ENCODE data around the gene ADIRF.

ADIRF gene

DNA sequence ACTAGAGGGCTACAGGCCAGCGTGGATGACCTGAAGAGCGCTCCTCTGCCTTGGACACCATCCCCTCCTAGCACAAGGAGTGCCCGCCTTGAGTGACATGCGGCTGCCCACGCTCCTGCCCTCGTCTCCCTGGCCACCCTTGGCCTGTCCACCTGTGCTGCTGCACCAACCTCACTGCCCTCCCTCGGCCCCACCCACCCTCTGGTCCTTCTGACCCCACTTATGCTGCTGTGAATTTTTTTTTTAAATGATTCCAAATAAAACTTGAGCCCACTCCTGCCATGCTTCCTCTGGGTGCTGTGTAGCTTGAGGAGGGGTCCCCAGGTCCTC, 5.3 kb upstream of the ADIRF start:
- Histone ChIP-seq H3K36me3 (ENCODE audit: insufficient read depth) (no peaks in the 10 kb centered on the region), H3K79me2 (ENCODE audit: insufficient read depth, low read depth) (no peaks in the 10 kb centered on the region), H3K27ac (no peak overlapping the region), H3K4me1 (ENCODE audit: low read depth, poor library complexity, severe bottlenecking) (peaks cover 7% of the 10 kb centered on the region), H3K9ac (no peak overlapping the region), H3K4me3 (IDR thresholded peaks at IDR 0.05; ENCODE audit: insufficient read depth, low read depth, low read length) (no peak overlapping the region), H3K4me2 (no peak overlapping the region), H3K27me3 (ENCODE audit: insufficient read depth, low read depth) (no peaks in the 10 kb centered on the region), H2AFZ (ENCODE audit: low read depth) (no peak overlapping the region), H4K20me1 (ENCODE audit: insufficient read depth) (no peaks in the 10 kb centered on the region)
- TF ChIP-seq, protein P1, sequence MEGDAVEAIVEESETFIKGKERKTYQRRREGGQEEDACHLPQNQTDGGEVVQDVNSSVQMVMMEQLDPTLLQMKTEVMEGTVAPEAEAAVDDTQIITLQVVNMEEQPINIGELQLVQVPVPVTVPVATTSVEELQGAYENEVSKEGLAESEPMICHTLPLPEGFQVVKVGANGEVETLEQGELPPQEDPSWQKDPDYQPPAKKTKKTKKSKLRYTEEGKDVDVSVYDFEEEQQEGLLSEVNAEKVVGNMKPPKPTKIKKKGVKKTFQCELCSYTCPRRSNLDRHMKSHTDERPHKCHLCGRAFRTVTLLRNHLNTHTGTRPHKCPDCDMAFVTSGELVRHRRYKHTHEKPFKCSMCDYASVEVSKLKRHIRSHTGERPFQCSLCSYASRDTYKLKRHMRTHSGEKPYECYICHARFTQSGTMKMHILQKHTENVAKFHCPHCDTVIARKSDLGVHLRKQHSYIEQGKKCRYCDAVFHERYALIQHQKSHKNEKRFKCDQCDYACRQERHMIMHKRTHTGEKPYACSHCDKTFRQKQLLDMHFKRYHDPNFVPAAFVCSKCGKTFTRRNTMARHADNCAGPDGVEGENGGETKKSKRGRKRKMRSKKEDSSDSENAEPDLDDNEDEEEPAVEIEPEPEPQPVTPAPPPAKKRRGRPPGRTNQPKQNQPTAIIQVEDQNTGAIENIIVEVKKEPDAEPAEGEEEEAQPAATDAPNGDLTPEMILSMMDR (conservative IDR thresholded peaks at IDR 0.05; ENCODE audit: low read depth, low read length): no peak

DNA sequence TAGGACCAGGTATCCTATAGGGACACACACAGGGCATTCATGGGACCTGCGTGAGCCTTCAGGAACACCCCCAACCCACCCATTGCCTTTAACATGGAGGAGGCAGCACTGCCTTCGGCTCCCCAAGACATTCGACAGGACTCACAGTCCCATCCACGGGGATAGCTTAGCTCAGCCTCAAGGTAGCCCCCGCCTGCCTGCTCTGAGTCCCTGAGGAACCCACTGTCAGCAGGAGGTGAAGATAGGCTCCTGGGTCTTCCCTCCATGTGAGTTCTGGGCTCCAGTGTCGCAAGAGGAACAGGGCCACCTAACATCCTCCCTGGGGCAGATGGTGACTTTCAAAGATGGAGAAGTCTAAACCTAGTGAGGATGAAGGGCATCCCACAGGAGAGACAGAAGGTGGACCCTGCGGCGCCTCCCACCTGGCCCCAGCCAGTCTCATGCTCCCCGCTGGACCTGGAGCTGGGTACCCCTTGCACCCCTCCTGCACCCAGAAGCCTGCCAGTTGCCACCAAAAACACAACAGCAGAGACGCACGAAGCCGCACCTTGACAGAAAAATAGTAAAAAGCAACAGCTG, 4.9 kb upstream of the ADIRF start:
- no peaks in the 10 kb centered on the region for H3K36me3 ChIP-seq (ENCODE audit: insufficient read depth)
- H3K4me2 ChIP-seq: no peak overlapping the region
- H3K27ac ChIP-seq: no peak overlapping the region
- H3K27me3 ChIP-seq (ENCODE audit: insufficient read depth, low read depth): no peaks in the 10 kb centered on the region
- TF ChIP-seq, protein P1 (conservative IDR thresholded peaks at IDR 0.05; ENCODE audit: low read depth, low read length): no peak
- H2AFZ ChIP-seq (ENCODE audit: low read depth): no peak overlapping the region
- no peak overlapping the region for H3K4me3 ChIP-seq (IDR thresholded peaks at IDR 0.05; ENCODE audit: insufficient read depth, low read depth, low read length)
- H3K9ac ChIP-seq: no peak overlapping the region
- H4K20me1 ChIP-seq (ENCODE audit: insufficient read depth): no peaks in the 10 kb centered on the region
- H3K79me2 ChIP-seq (ENCODE audit: insufficient read depth, low read depth): no peaks in the 10 kb centered on the region
- peaks cover 7% of the 10 kb centered on the region for H3K4me1 ChIP-seq (ENCODE audit: low read depth, poor library complexity, severe bottlenecking)

DNA sequence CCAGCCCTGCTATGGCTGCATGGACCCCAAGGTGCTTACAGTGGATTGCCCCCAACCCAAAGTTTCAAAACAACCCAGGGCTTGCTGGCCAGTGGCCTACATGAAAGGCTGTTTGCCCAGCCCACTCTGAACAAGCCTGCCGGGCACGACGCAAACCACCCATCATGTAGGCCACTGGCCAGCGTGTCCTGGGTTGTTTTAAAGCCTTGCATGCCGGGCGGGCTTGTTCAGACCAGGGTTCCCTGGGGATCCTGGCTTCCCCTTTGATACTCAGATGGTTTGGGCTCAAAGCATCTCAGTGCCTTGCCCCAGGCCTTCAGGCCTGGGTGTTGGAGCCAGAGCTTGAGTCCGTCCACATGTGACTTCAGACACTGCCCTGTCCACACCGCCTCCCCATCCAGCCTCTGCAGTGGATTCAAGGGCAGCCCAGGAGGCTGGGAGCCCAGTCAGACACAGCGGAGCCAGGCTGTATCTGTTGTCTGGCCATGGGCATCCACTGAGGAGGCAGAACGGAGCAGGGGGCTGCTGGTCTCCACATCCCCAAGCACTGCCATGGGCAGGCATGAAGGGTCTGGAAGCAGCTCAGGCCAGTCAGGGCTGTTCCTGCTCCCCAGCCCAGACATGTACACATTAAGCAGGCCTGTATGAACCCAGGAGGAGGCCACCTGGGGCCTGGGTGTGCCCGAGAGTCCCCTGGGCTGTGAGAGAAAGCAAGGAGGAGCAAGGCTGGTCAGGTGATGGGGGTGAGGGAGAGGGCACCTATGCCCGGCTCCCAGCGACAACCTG, 4.0 kb upstream of the ADIRF start:
- TF ChIP-seq, protein P1 (conservative IDR thresholded peaks at IDR 0.05; ENCODE audit: low read depth, low read length): no peak
- no peak overlapping the region for H3K27ac ChIP-seq
- no peaks in the 10 kb centered on the region for H3K36me3 ChIP-seq (ENCODE audit: insufficient read depth)
- no peak overlapping the region for H2AFZ ChIP-seq (ENCODE audit: low read depth)
- no peak overlapping the region for H3K4me3 ChIP-seq (IDR thresholded peaks at IDR 0.05; ENCODE audit: insufficient read depth, low read depth, low read length)
- H3K4me1 ChIP-seq (ENCODE audit: low read depth, poor library complexity, severe bottlenecking): peaks cover 7% of the 10 kb centered on the region
- no peaks in the 10 kb centered on the region for H4K20me1 ChIP-seq (ENCODE audit: insufficient read depth)
- no peak overlapping the region for H3K4me2 ChIP-seq
- H3K27me3 ChIP-seq (ENCODE audit: insufficient read depth, low read depth): no peaks in the 10 kb centered on the region
- no peak overlapping the region for H3K9ac ChIP-seq
- H3K79me2 ChIP-seq (ENCODE audit: insufficient read depth, low read depth): no peaks in the 10 kb centered on the region

DNA sequence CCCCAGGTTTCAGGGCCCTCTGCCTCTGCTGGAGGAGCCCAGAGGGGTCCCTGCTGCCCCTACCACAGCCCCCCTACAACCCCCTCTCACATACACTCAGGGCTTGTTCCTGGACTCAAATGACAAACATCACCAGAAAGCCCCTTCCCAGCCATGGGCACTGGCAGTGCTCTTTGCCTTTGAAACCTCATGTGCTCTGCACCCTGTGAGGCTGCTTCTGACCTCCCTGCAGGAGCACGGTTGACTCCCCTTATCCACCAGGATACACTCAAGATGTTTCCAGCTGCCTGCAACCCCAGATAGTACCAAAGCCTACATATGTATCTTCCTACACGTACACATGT, 3.5 kb upstream of the ADIRF start:
- peaks cover 7% of the 10 kb centered on the region for H3K4me1 ChIP-seq (ENCODE audit: low read depth, poor library complexity, severe bottlenecking)
- H3K9ac ChIP-seq: no peak overlapping the region
- no peaks in the 10 kb centered on the region for H3K79me2 ChIP-seq (ENCODE audit: insufficient read depth, low read depth)
- H4K20me1 ChIP-seq (ENCODE audit: insufficient read depth): no peaks in the 10 kb centered on the region
- no peaks in the 10 kb centered on the region for H3K27me3 ChIP-seq (ENCODE audit: insufficient read depth, low read depth)
- H3K36me3 ChIP-seq (ENCODE audit: insufficient read depth): no peaks in the 10 kb centered on the region
- no peak overlapping the region for H3K4me2 ChIP-seq
- H3K27ac ChIP-seq: no peak overlapping the region
- H2AFZ ChIP-seq (ENCODE audit: low read depth): no peak overlapping the region
- TF ChIP-seq, protein P1 (conservative IDR thresholded peaks at IDR 0.05; ENCODE audit: low read depth, low read length): no peak
- no peak overlapping the region for H3K4me3 ChIP-seq (IDR thresholded peaks at IDR 0.05; ENCODE audit: insufficient read depth, low read depth, low read length)

Measured in KMS-11 (cell line).